Measurements from ENCODE around the gene ATP6AP1. TPM values are rescaled to one million over a fixed set of nuclear protein-coding genes. Genes with fewer than 3 reads are reported as not detected.

The ATP6AP1 gene
- total and polyA plus RNA-seq, 9 of the 15 experiments (the other 6 are each of a cell fraction or from before 2014, with no cell fraction given) = 8.3 to 90.5 (median 52.9) TPM

- TF ChIP-seq, protein P1, sequence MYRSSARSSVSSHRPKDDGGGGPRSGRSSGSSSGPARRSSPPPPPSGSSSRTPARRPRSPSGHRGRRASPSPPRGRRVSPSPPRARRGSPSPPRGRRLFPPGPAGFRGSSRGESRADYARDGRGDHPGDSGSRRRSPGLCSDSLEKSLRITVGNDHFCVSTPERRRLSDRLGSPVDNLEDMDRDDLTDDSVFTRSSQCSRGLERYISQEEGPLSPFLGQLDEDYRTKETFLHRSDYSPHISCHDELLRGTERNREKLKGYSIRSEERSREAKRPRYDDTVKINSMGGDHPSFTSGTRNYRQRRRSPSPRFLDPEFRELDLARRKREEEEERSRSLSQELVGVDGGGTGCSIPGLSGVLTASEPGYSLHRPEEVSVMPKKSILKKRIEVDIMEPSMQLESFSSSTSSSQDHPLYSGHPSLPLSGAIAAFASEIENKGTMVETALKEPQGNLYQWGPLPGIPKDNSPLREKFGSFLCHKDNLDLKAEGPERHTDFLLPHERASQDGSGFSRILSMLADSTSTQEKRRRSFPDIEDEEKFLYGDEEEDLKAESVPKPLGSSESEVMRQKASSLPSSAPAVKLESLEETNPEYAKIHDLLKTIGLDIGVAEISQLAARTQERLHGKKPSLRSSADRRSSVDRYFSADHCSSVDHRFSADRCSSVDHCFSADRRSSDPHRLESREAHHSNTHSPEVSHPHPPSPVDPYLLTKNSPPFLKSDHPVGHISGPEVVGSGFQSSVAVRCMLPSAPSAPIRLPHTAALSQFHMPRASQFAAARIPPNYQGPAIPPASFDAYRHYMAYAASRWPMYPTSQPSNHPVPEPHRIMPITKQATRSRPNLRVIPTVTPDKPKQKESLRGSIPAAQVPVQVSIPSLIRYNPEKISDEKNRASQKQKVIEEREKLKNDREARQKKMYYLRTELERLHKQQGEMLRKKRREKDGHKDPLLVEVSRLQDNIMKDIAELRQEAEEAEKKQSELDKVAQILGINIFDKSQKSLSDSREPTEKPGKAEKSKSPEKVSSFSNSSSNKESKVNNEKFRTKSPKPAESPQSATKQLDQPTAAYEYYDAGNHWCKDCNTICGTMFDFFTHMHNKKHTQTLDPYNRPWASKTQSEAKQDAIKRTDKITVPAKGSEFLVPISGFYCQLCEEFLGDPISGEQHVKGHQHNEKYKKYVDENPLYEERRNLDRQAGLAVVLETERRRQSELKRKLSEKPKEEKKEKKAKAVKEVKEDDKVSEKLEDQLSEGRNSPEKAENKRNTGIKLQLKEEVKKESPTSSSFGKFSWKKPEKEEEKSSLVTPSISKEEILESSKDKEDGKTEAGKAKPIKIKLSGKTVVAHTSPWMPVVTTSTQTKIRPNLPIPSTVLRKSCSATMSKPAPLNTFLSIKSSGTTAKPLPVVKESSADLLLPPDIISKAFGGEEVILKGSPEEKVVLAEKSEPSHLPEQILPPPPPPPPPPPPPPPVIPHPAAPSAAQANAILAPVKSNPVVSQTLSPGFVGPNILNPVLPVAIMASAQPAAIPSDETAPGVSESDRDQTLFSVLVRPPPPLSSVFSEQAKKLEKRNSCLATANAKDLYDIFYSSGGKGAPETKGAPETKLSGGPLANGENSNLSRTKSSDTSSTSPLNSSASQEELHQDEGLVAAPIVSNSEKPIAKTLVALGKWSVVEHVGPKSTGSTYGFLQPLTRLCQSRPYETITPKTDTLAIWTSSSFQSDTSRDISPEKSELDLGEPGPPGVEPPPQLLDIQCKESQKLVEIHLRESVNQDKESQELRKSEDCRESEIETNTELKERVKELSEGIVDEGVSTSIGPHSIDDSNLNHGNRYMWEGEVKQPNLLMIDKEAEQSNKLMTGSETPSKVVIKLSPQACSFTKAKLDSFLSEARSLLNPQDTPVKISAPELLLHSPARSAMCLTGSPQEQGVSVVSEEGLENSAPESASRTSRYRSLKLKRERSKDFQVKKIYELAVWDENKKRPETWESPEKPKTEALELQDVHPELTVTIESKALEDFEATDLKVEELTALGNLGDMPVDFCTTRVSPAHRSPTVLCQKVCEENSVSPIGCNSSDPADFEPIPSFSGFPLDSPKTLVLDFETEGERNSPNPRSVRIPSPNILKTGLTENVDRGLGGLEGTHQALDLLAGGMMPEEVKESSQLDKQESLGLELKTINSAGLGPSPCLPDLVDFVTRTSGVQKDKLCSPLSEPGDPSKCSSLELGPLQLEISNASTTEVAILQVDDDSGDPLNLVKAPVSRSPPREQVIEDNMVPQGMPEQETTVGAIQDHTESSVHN (IDR thresholded peaks at IDR 0.05; ENCODE audit: borderline replicate concordance in 1 of 2, low read depth in 1 of 2) = no peak
- peak; percentile 66 to 84 for TF ChIP-seq MAZ (CRISPR knock-in tag; conservative IDR thresholded peaks at IDR 0.05 in 1 of 2, IDR thresholded peaks at IDR 0.05 in 1 of 2)
- peak; percentile 94 for TF ChIP-seq FOS (IDR thresholded peaks at IDR 0.05; ENCODE audit: extremely low read depth, insufficient read length)
- TF ChIP-seq NUFIP1 (IDR thresholded peaks at IDR 0.05; ENCODE audit: partially characterized antibody) = no peak
- no peak for TF ChIP-seq MTA1 (IDR thresholded peaks at IDR 0.05; ENCODE audit: borderline replicate concordance)
- no peak for TF ChIP-seq MYNN (IDR thresholded peaks at IDR 0.05)
- no peak for TF ChIP-seq MYNN (CRISPR knock-in tag; IDR thresholded peaks at IDR 0.05)
- TF ChIP-seq MCM3 (IDR thresholded peaks at IDR 0.05) = no peak
- TF ChIP-seq KDM2B (CRISPR knock-in tag; IDR thresholded peaks at IDR 0.05) = no peak
- TF ChIP-seq, protein P2, sequence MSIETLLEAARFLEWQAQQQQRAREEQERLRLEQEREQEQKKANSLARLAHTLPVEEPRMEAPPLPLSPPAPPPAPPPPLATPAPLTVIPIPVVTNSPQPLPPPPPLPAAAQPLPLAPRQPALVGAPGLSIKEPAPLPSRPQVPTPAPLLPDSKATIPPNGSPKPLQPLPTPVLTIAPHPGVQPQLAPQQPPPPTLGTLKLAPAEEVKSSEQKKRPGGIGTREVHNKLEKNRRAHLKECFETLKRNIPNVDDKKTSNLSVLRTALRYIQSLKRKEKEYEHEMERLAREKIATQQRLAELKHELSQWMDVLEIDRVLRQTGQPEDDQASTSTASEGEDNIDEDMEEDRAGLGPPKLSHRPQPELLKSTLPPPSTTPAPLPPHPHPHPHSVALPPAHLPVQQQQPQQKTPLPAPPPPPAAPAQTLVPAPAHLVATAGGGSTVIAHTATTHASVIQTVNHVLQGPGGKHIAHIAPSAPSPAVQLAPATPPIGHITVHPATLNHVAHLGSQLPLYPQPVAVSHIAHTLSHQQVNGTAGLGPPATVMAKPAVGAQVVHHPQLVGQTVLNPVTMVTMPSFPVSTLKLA (conservative IDR thresholded peaks at IDR 0.05) = peak in 1 of 2 experiments; percentile 64; a peak in 3 of 4 replicates
- TF ChIP-seq IRF2 (CRISPR knock-in tag; IDR thresholded peaks at IDR 0.05) = no peak
- TF ChIP-seq, protein P3, sequence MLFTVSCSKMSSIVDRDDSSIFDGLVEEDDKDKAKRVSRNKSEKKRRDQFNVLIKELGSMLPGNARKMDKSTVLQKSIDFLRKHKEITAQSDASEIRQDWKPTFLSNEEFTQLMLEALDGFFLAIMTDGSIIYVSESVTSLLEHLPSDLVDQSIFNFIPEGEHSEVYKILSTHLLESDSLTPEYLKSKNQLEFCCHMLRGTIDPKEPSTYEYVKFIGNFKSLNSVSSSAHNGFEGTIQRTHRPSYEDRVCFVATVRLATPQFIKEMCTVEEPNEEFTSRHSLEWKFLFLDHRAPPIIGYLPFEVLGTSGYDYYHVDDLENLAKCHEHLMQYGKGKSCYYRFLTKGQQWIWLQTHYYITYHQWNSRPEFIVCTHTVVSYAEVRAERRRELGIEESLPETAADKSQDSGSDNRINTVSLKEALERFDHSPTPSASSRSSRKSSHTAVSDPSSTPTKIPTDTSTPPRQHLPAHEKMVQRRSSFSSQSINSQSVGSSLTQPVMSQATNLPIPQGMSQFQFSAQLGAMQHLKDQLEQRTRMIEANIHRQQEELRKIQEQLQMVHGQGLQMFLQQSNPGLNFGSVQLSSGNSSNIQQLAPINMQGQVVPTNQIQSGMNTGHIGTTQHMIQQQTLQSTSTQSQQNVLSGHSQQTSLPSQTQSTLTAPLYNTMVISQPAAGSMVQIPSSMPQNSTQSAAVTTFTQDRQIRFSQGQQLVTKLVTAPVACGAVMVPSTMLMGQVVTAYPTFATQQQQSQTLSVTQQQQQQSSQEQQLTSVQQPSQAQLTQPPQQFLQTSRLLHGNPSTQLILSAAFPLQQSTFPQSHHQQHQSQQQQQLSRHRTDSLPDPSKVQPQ (CRISPR knock-in tag; IDR thresholded peaks at IDR 0.05; ENCODE audit: borderline replicate concordance) = no peak
- 0 out of 2 replicates have a peak, but pooled peaks have one; percentile 28 for TF ChIP-seq SMARCE1 (IDR thresholded peaks at IDR 0.05)
- TF ChIP-seq PHTF2 (CRISPR knock-in tag; IDR thresholded peaks at IDR 0.05) = no peak
- TF ChIP-seq PYGO2 (tag; IDR thresholded peaks at IDR 0.05) = no peak
These were observed at the start of gene ATP6AP1 (continued) for GRCh38 chrX:154428176-154429171.

All from K562 (cell line).